Hypothalamus (tissue), 51 donors: ENCODE results near the gene SOWAHD.

Experiments used
- DNase-seq, 51 donors: peaks; one replicate each; lab custom pipeline; 2025; lab: John Stamatoyannopoulos, UW

SOWAHD gene

DNA sequence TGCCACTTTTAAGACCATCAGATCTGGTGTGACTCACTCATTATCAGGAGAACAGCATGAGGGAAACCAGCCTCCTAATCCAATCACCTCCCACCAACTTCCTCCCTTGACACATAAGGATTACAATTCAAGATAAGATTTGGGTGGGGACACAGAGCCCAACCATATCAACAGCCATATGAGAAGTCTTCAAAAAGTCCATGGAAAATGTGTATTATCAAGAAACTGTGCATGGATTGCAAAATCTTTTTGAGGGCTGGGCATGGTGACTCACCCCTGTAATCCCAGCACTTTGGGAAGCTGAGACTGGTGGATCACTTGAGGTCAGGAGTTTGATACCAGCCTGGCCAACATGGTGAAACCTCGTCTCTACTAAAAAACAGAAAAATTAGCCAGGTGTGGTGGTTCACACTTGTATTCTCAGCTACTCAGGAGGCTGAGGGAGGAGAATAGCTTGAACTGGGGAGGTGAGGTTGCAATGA, 50.8 kb downstream of the SOWAHD start:
- DNase-seq, result no peak
